ENCODE results near the gene RBM20.

- TF ChIP-seq POLR2A (IDR thresholded peaks at IDR 0.05) (no peak), CTCF (IDR thresholded peaks at IDR 0.05) (no peak)
These were observed 129.5 kb downstream of the RBM20 start for GRCh38 chr10:110773693-110774068.
